ENCODE measurements around the gene ITGB7.

- TF ChIP-seq, protein P1, sequence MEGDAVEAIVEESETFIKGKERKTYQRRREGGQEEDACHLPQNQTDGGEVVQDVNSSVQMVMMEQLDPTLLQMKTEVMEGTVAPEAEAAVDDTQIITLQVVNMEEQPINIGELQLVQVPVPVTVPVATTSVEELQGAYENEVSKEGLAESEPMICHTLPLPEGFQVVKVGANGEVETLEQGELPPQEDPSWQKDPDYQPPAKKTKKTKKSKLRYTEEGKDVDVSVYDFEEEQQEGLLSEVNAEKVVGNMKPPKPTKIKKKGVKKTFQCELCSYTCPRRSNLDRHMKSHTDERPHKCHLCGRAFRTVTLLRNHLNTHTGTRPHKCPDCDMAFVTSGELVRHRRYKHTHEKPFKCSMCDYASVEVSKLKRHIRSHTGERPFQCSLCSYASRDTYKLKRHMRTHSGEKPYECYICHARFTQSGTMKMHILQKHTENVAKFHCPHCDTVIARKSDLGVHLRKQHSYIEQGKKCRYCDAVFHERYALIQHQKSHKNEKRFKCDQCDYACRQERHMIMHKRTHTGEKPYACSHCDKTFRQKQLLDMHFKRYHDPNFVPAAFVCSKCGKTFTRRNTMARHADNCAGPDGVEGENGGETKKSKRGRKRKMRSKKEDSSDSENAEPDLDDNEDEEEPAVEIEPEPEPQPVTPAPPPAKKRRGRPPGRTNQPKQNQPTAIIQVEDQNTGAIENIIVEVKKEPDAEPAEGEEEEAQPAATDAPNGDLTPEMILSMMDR (optimal IDR thresholded peaks at IDR 0.05 in 1 of 3, IDR thresholded peaks at IDR 0.05 in 1 of 3, conservative IDR thresholded peaks at IDR 0.05 in 1 of 3; ENCODE audit: extremely low read depth in 1 of 3, insufficient read depth in 2 of 3, low read length in 3 of 3): no peak
- TF ChIP-seq EZH2 (IDR thresholded peaks at IDR 0.05; ENCODE audit: low read length): no peak
These were observed 24.5 kb upstream of the ITGB7 start for GRCh38 chr12:53231671-53231920.

Data from keratinocyte (primary cell).